Mucosa of stomach (tissue), 1 donor: ENCODE data around the gene RELCH.

Experiments used
- H3K27me3 ChIP-seq: one replicate; pipeline ENCODE4 v1.7.0; 2013; ENCODE audit warnings: mild to moderate bottlenecking, low read length; ENCODE audit not compliant: control insufficient read depth, insufficient read depth
- H3K36me3 ChIP-seq: one replicate; pipeline ENCODE4 v1.7.0; 2013; ENCODE audit warnings: low read length; ENCODE audit not compliant: control insufficient read depth, insufficient read depth
- H3K4me1 ChIP-seq: one replicate; pipeline ENCODE4 v1.7.0; 2013; ENCODE audit warnings: mild to moderate bottlenecking, low read length; ENCODE audit not compliant: control insufficient read depth, insufficient read depth
- H3K4me3 ChIP-seq: one replicate; pipeline ENCODE4 v1.7.0; 2013; ENCODE audit warnings: low read length
- H3K9ac ChIP-seq: one replicate; pipeline ENCODE4 v1.7.0; 2013; ENCODE audit warnings: mild to moderate bottlenecking, low read length, moderate library complexity
- H3K9me3 ChIP-seq: one replicate; pipeline ENCODE4 v1.7.0; 2013; ENCODE audit warnings: mild to moderate bottlenecking, low read length, moderate library complexity; ENCODE audit not compliant: control insufficient read depth
- donor health status: Pancreatic carcinoma.

RELCH gene

GRCh38 chr18:62196980-62197379, 9.9 kb downstream of the RELCH start:
- no peak overlapping the region for H3K9ac ChIP-seq
- no peak overlapping the region for H3K4me3 ChIP-seq
- no peaks in the 10 kb centered on the region for H3K27me3 ChIP-seq
- no peaks in the 10 kb centered on the region for H3K36me3 ChIP-seq
- H3K4me1 ChIP-seq = peaks cover 6% of the 10 kb centered on the region
- no peaks in the 10 kb centered on the region for H3K9me3 ChIP-seq

- no peaks in the 10 kb centered on the region for H3K27me3 ChIP-seq
- H3K4me3 ChIP-seq = no peak overlapping the region
- no peaks in the 10 kb centered on the region for H3K36me3 ChIP-seq
- H3K9me3 ChIP-seq = no peaks in the 10 kb centered on the region
- peaks cover 6% of the 10 kb centered on the region for H3K4me1 ChIP-seq
- H3K9ac ChIP-seq = no peak overlapping the region
These were observed 11.2 kb downstream of the RELCH start for GRCh38 chr18:62198259-62198658.

- Histone ChIP-seq H3K9ac (no peak overlapping the region), H3K4me3 (no peak overlapping the region), H3K4me1 (peaks cover 6% of the 10 kb centered on the region), H3K36me3 (no peaks in the 10 kb centered on the region), H3K27me3 (no peaks in the 10 kb centered on the region), H3K9me3 (no peaks in the 10 kb centered on the region)
These were observed 12.6 kb downstream of the RELCH start for GRCh38 chr18:62199629-62200028.

- Histone ChIP-seq H3K27me3 (no peaks in the 10 kb centered on the region), H3K9me3 (no peaks in the 10 kb centered on the region), H3K9ac (no peak overlapping the region), H3K4me3 (no peak overlapping the region), H3K4me1 (peaks cover 6% of the 10 kb centered on the region), H3K36me3 (no peaks in the 10 kb centered on the region)
These were observed 13.3 kb downstream of the RELCH start for GRCh38 chr18:62200121-62200914.

- Histone ChIP-seq H3K27me3 (no peaks in the 10 kb centered on the region), H3K9me3 (no peaks in the 10 kb centered on the region), H3K36me3 (no peaks in the 10 kb centered on the region), H3K4me3 (no peak overlapping the region), H3K4me1 (peaks cover 6% of the 10 kb centered on the region), H3K9ac (no peak overlapping the region)
These were observed 14.8 kb downstream of the RELCH start for GRCh38 chr18:62201870-62202269.

GRCh38 chr18:62205824-62206223, 18.8 kb downstream of the RELCH start:
- H3K4me3 ChIP-seq = no peak overlapping the region
- H3K4me1 ChIP-seq = no peaks in the 10 kb centered on the region
- H3K9ac ChIP-seq = no peak overlapping the region
- no peaks in the 10 kb centered on the region for H3K36me3 ChIP-seq
- H3K27me3 ChIP-seq = no peaks in the 10 kb centered on the region
- no peaks in the 10 kb centered on the region for H3K9me3 ChIP-seq

GRCh38 chr18:62206593-62206992, 19.5 kb downstream of the RELCH start:
- Histone ChIP-seq H3K36me3 (no peaks in the 10 kb centered on the region), H3K4me1 (no peaks in the 10 kb centered on the region), H3K9ac (no peak overlapping the region), H3K4me3 (no peak overlapping the region), H3K27me3 (no peaks in the 10 kb centered on the region), H3K9me3 (no peaks in the 10 kb centered on the region)

GRCh38 chr18:62209046-62209445, 22.0 kb downstream of the RELCH start:
- Histone ChIP-seq H3K36me3 (no peaks in the 10 kb centered on the region), H3K27me3 (no peaks in the 10 kb centered on the region), H3K4me1 (no peaks in the 10 kb centered on the region), H3K9me3 (no peaks in the 10 kb centered on the region), H3K4me3 (no peak overlapping the region), H3K9ac (no peak overlapping the region)

- Histone ChIP-seq H3K9ac (no peak overlapping the region), H3K9me3 (no peaks in the 10 kb centered on the region), H3K36me3 (no peaks in the 10 kb centered on the region), H3K4me1 (peaks cover 9% of the 10 kb centered on the region), H3K4me3 (no peak overlapping the region), H3K27me3 (no peaks in the 10 kb centered on the region)
These were observed 23.1 kb downstream of the RELCH start for GRCh38 chr18:62210138-62210537.

GRCh38 chr18:62211325-62211828, 24.3 kb downstream of the RELCH start:
- H3K9ac ChIP-seq = no peak overlapping the region
- no peaks in the 10 kb centered on the region for H3K9me3 ChIP-seq
- no peaks in the 10 kb centered on the region for H3K36me3 ChIP-seq
- H3K4me3 ChIP-seq = no peak overlapping the region
- peaks cover 11% of the 10 kb centered on the region for H3K4me1 ChIP-seq
- no peaks in the 10 kb centered on the region for H3K27me3 ChIP-seq

- Histone ChIP-seq H3K4me1 (peaks cover 11% of the 10 kb centered on the region), H3K27me3 (no peaks in the 10 kb centered on the region), H3K9ac (no peak overlapping the region), H3K36me3 (no peaks in the 10 kb centered on the region), H3K4me3 (no peak overlapping the region), H3K9me3 (no peaks in the 10 kb centered on the region)
These were observed 27.7 kb downstream of the RELCH start for GRCh38 chr18:62214790-62215189.

GRCh38 chr18:62224229-62224628, 37.2 kb downstream of the RELCH start:
- no peaks in the 10 kb centered on the region for H3K36me3 ChIP-seq
- no peaks in the 10 kb centered on the region for H3K4me1 ChIP-seq

More at GRCh38 chr18:62224229-62224628, 37.2 kb downstream of the RELCH start:
- Histone ChIP-seq H3K9ac (no peak overlapping the region), H3K9me3 (no peaks in the 10 kb centered on the region), H3K27me3 (no peaks in the 10 kb centered on the region), H3K4me3 (no peak overlapping the region)
